GM18873 (cell line): ENCODE measurements around the gene NCK2.

ENCODE experiments used
- ATAC-seq: cut with Tn5 transposase; IDR thresholded peaks from one replicate; pipeline ENCODE4 v1.9.1; 2021; ENCODE audit warnings: mild to moderate bottlenecking, moderate library complexity, moderate number of reproducible peaks; ENCODE audit not compliant: unreplicated experiment, low FRiP score

Gene NCK2

GRCh38 chr2:105840933-105841332 lies 96.2 kb downstream of the NCK2 start:
- no peak for ATAC-seq

GRCh38 chr2:105841551-105841950 lies 96.8 kb downstream of the NCK2 start:
- ATAC-seq, result no peak

- no peak for ATAC-seq
These were observed 97.8 kb downstream of the NCK2 start for GRCh38 chr2:105842555-105842954.

- ATAC-seq, result no peak
These were observed 99.0 kb downstream of the NCK2 start for GRCh38 chr2:105843476-105844374.

GRCh38 chr2:105845976-105846375 lies 101.3 kb downstream of the NCK2 start:
- no peak for ATAC-seq

GRCh38 chr2:105847056-105847455 lies 102.3 kb downstream of the NCK2 start:
- ATAC-seq, result no peak

GRCh38 chr2:105848367-105848766 lies 103.7 kb downstream of the NCK2 start:
- ATAC-seq, result no peak

GRCh38 chr2:105849431-105850179 lies 104.9 kb downstream of the NCK2 start:
- ATAC-seq, result no peak

GRCh38 chr2:105852066-105852465 lies 107.4 kb downstream of the NCK2 start:
- ATAC-seq, result no peak

- no peak for ATAC-seq
These were observed 108.8 kb downstream of the NCK2 start for GRCh38 chr2:105853354-105854088.

- ATAC-seq, result no peak
These were observed 110.3 kb downstream of the NCK2 start for GRCh38 chr2:105854972-105855371.

- ATAC-seq, result no peak
These were observed 111.9 kb downstream of the NCK2 start for GRCh38 chr2:105856581-105856980.

- ATAC-seq, result no peak
These were observed 112.5 kb downstream of the NCK2 start for GRCh38 chr2:105857076-105857740.

- ATAC-seq, result no peak
These were observed 114.4 kb downstream of the NCK2 start for GRCh38 chr2:105858868-105859693.

GRCh38 chr2:105859694-105859951 lies 114.9 kb downstream of the NCK2 start:
- no peak for ATAC-seq

- no peak for ATAC-seq
These were observed 115.9 kb downstream of the NCK2 start for GRCh38 chr2:105860567-105860966.

- ATAC-seq, result no peak
These were observed 116.5 kb downstream of the NCK2 start for GRCh38 chr2:105861200-105861599.

- no peak for ATAC-seq
These were observed 118.1 kb downstream of the NCK2 start for GRCh38 chr2:105862843-105863242.

- peak; percentile 56 for ATAC-seq
These were observed 119.5 kb downstream of the NCK2 start for GRCh38 chr2:105864262-105864661.
